HG03432 (cell line): Measurements from ENCODE around the gene PDHX.

ENCODE experiments used
- ATAC-seq: cut with Tn5 transposase; IDR thresholded peaks from one replicate; pipeline ENCODE4 v1.9.1; 2021; ENCODE audit warnings: mild to moderate bottlenecking, moderate library complexity; ENCODE audit not compliant: unreplicated experiment

The PDHX gene

DNA sequence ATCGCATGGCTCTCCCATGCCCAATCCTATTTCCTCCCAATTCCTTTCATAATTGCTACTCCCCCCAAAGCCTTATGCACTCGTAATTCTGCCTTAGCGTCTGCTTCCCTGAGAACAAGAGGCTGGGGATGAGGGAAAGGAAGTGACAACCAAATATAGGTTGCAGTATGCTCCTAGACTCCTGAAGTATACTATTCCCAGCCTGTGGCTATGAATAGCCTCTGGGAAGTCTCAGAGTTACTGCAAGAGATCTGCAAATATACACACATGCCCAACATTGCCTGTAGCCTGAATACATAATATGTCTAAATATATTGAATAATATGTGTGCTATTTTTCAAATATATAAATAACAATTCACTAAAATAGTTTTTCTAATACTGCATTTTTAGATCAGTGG, 126.5 kb downstream of the PDHX start:
- no peak for ATAC-seq

- no peak for ATAC-seq
Measured at GRCh38 chr11:35043936-35044335, 127.5 kb downstream of the PDHX start.

DNA sequence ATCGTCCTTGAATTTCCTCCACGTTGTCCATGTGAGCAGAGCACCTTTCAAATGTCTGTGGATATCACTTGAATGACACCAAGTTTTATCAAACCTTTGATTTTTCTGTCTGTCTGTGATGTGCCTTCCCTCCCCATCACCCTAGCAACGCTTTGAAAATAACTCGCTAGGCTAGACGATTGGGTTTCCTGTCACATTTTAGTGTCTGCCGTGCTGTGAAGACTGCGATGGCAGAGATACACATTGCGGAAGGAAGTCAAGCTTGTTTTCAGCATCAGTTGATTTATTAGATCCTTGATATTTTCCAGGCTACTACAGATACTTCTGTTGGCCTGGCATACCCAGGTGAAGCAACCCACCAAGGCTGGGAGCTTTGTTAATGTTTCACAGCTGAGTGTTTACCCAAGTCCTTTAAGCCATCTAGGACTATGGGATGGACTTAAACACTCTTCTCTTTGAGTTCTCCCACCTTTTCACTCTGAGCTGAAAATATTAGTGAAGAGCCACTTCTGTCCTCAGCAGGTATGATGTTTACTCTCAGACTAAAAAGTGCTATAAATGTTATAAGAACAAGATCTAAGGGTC, 128.9 kb downstream of the PDHX start:
- no peak for ATAC-seq
